H1 (cell line): Measurements from ENCODE around the gene BLOC1S1. TPM values are rescaled to one million over a fixed set of nuclear protein-coding genes. Genes with fewer than 3 reads are reported as not detected.

ENCODE experiments used
- CTCF ChIA-PET: fragments of 300-600 bp; sonication (Branson Sonifier 250); formaldehyde crosslinking; loops from one replicate; lab custom pipeline; 2021; ENCODE audit not compliant: partially characterized antibody; lab: Charles Lee
- POLR2A ChIA-PET: fragments of 300-600 bp; sonication (Branson Sonifier 250); formaldehyde crosslinking; loops from one replicate; lab custom pipeline; 2021; ENCODE audit warnings: inconsistent platforms; ENCODE audit not compliant: partially characterized antibody; lab: Charles Lee
- DNase-seq, 2 experiments: peaks; one replicate each; pipeline versions ENCODE4 v3.0.0 to v3.0.0-alpha.2; 2010 to 2022; ENCODE audit warnings: low spot score in 2 of 2, low read depth in 1 of 2, mixed read lengths in 1 of 2
- FAIRE-seq: peaks from 2 replicates; lab custom pipeline; 2011; peaks lifted over from hg19 to GRCh38; lab: Jason Lieb, UNC
- H2AFZ ChIP-seq: 2 replicates; pipeline ENCODE4 v1.8.1; 2012; ENCODE audit warnings: low read length, inconsistent platforms
- H2AK5ac ChIP-seq: 2 replicates; pipeline ENCODE4 v1.6.1; 2013; ENCODE audit warnings: low read depth, low read length
- H2BK120ac ChIP-seq: replicated peaks from 2 replicates; pipeline ENCODE3; 2013; ENCODE audit warnings: low read depth, low read length, inconsistent platforms
- H2BK12ac ChIP-seq: 2 replicates; pipeline ENCODE4 v1.6.1; 2013; ENCODE audit warnings: low read depth, low read length
- H2BK15ac ChIP-seq: 2 replicates; pipeline ENCODE4 v1.6.1; 2013; ENCODE audit warnings: low read length
- H2BK20ac ChIP-seq: 2 replicates; pipeline ENCODE4 v1.6.1; 2013; ENCODE audit warnings: low read length
- H2BK5ac ChIP-seq: 2 replicates; pipeline ENCODE4 v1.6.1; 2013; ENCODE audit warnings: low read depth, low read length
- H3K14ac ChIP-seq: 2 replicates; pipeline ENCODE4 v1.6.1; 2013; ENCODE audit warnings: inconsistent platforms; ENCODE audit not compliant: insufficient read length
- H3K18ac ChIP-seq: 2 replicates; pipeline ENCODE4 v1.6.1; 2013; ENCODE audit warnings: low read length; ENCODE audit errors: extremely low read depth
- H3K23ac ChIP-seq: 2 replicates; pipeline ENCODE4 v1.6.1; 2013; ENCODE audit warnings: inconsistent platforms; ENCODE audit not compliant: insufficient read length
- H3K23me2 ChIP-seq: 2 replicates; pipeline ENCODE4 v1.6.1; 2013; ENCODE audit warnings: low read depth, low read length
- H3K27ac ChIP-seq: 2 replicates; pipeline ENCODE4 v1.6.1; 2011; ENCODE audit warnings: low read depth, low read length, inconsistent platforms
- H3K27me3 ChIP-seq, 4 experiments: replicated peaks in 1 of 4; 1 replicate in 1 of 4; 2 replicates in 3 of 4; pipeline versions ENCODE4 v1.6.1 to v1.8.1; 2011 to 2013; ENCODE audit warnings: low read length in 3 of 4, mild to moderate bottlenecking in 3 of 4, inconsistent platforms in 2 of 4, mixed read lengths in 2 of 4, moderate library complexity in 1 of 4; ENCODE audit not compliant: control insufficient read depth in 3 of 4, insufficient read depth in 3 of 4; ENCODE audit errors: extremely low read depth in 1 of 4
- H3K36me3 ChIP-seq, 4 experiments: 2 replicates each; pipeline versions ENCODE4 v1.6.1 to v1.8.1; 2011 to 2013; ENCODE audit warnings: mild to moderate bottlenecking in 4 of 4, low read length in 3 of 4, moderate library complexity in 2 of 4, control low read depth in 1 of 4, inconsistent platforms in 1 of 4; ENCODE audit not compliant: insufficient read depth in 4 of 4, control insufficient read depth in 2 of 4
- H3K4ac ChIP-seq: replicated peaks from 2 replicates; pipeline ENCODE3; 2013; ENCODE audit warnings: low read length, low read depth, mixed read lengths, inconsistent platforms; ENCODE audit not compliant: insufficient read length
- H3K4me1 ChIP-seq, 4 experiments: replicated peaks in 1 of 4; 1 replicate in 1 of 4; 2 replicates in 3 of 4; pipeline versions ENCODE4 v1.6.1 to v1.8.1; 2011 to 2013; ENCODE audit warnings: low read length in 3 of 4, inconsistent platforms in 2 of 4, mixed read lengths in 1 of 4; ENCODE audit not compliant: insufficient read depth in 4 of 4, control insufficient read depth in 3 of 4
- H3K4me2 ChIP-seq, 2 experiments: 2 replicates each; pipeline versions ENCODE4 v1.6.1 to v1.8.1; 2011 to 2013; ENCODE audit warnings: low read depth in 2 of 2, low read length in 2 of 2, control low read depth in 1 of 2, inconsistent platforms in 1 of 2, mild to moderate bottlenecking in 1 of 2; ENCODE audit not compliant: insufficient read depth in 1 of 2
- H3K4me3 ChIP-seq, 4 experiments: fragments of 200-600, 300-600 bp in 1 of 4; sonication (generic), shearing (Covaris generic), sonication (Bioruptor Twin) in 1 of 4; 2 replicates each; pipeline versions ENCODE4 v1.5.1 to v1.8.1; 2011 to 2016; ENCODE audit warnings: low read length in 4 of 4, low read depth in 3 of 4, control low read depth in 2 of 4, inconsistent platforms in 2 of 4, mild to moderate bottlenecking in 2 of 4, mixed read lengths in 1 of 4, moderate library complexity in 1 of 4; ENCODE audit not compliant: insufficient read depth in 2 of 4; ENCODE audit errors: extremely low read depth in 1 of 4
- H3K56ac ChIP-seq: replicated peaks from 2 replicates; pipeline ENCODE3; 2013; ENCODE audit warnings: low read depth, mild to moderate bottlenecking, mixed read lengths, low read length, inconsistent platforms; ENCODE audit not compliant: insufficient read length
- H3K79me1 ChIP-seq: 2 replicates; pipeline ENCODE4 v1.6.1; 2013; ENCODE audit warnings: low read depth, low read length, control low read depth
- H3K79me2 ChIP-seq, 2 experiments: 2 replicates each; pipeline versions ENCODE4 v1.6.1 to v1.8.1; 2012 to 2013; ENCODE audit warnings: low read length in 2 of 2, mild to moderate bottlenecking in 2 of 2, inconsistent platforms in 1 of 2; ENCODE audit not compliant: insufficient read depth in 2 of 2, control insufficient read depth in 1 of 2
- H3K9ac ChIP-seq, 4 experiments: replicated peaks in 1 of 4; 1 replicate in 1 of 4; 2 replicates in 3 of 4; pipeline versions ENCODE4 v1.6.1 to v1.8.1; 2011 to 2013; ENCODE audit warnings: low read depth in 3 of 4, low read length in 3 of 4, control low read depth in 2 of 4, mild to moderate bottlenecking in 2 of 4, moderate library complexity in 2 of 4, inconsistent platforms in 1 of 4; ENCODE audit errors: extremely low read depth in 1 of 4
- H3K9me3 ChIP-seq, 2 experiments: 2 replicates each; pipeline versions ENCODE4 v1.6.1 to v1.8.1; 2012 to 2013; ENCODE audit warnings: mild to moderate bottlenecking in 2 of 2, moderate library complexity in 2 of 2, control low read depth in 1 of 2, inconsistent platforms in 1 of 2, low read depth in 1 of 2, low read length in 1 of 2, mixed read lengths in 1 of 2; ENCODE audit not compliant: insufficient read depth in 2 of 2
- H4K20me1 ChIP-seq, 2 experiments: replicated peaks in 1 of 2; 2 replicates each; pipeline versions ENCODE3 to v1.8.1; 2011 to 2013; ENCODE audit warnings: inconsistent platforms in 2 of 2, low read length in 2 of 2, mild to moderate bottlenecking in 1 of 2; ENCODE audit not compliant: insufficient read depth in 2 of 2, control insufficient read depth in 1 of 2
- H4K5ac ChIP-seq: 2 replicates; pipeline ENCODE4 v1.6.1; 2013; ENCODE audit warnings: low read length, low read depth, mixed read lengths, inconsistent platforms; ENCODE audit not compliant: insufficient read length
- H4K8ac ChIP-seq: 2 replicates; pipeline ENCODE4 v1.8.0; 2013; ENCODE audit warnings: mild to moderate bottlenecking, moderate library complexity, low read length, inconsistent platforms; ENCODE audit not compliant: insufficient read depth; ENCODE audit errors: extremely low read depth
- H4K91ac ChIP-seq: replicated peaks from 2 replicates; pipeline ENCODE3; 2013; ENCODE audit warnings: low read length, mixed read lengths, inconsistent platforms; ENCODE audit not compliant: insufficient read length
- YY1 ChIP-seq: IDR thresholded peaks from 2 replicates; pipeline ENCODE4 v1.6.1; 2011; ENCODE audit warnings: low read depth, mild to moderate bottlenecking, low read length
- WGBS, 2 experiments: shearing (Covaris generic) in 1 of 2; methylation state at CpG; one replicate each; pipeline versions ENCODE4 v1.1.6 to v1.1.7; 2013 to 2015; ENCODE audit warnings: low lambda C conversion rate in 2 of 2, mixed read lengths in 2 of 2, inconsistent platforms in 1 of 2, low coverage in 1 of 2, missing lambda C conversion rate in 1 of 2; ENCODE audit not compliant: insufficient replicate concordance in 2 of 2, insufficient coverage in 1 of 2, insufficient read length in 1 of 2; ENCODE audit errors: extremely low coverage in 1 of 2, missing lambda C conversion rate in 1 of 2; 5-methylcytosine and 5-hydroxymethylcytosine counted together
- polyA plus RNA-seq, 7 experiments: library from polyadenylated mRNA; depleted of rRNA in 3 of 7; stranded (reverse) in 5 of 7; unstranded in 2 of 7; fragments of >200 nt in 5 of 7; fragments of 200-250 nt in 2 of 7; gene quantifications; 1 replicate in 5 of 7; 2 replicates in 1 of 7; 4 replicates in 1 of 7; pipeline versions ENCODE4 v1.2.1 to v1.2.3, GENCODE V29; 2011 to 2013; ENCODE audit warnings: missing spikeins in 2 of 7, mixed read lengths in 2 of 7
- total RNA-seq: library from RNA; stranded (reverse); fragmentation: NEBNext Ultra II Directional; extraction: Animal tissue kit (Norgen Biotek cat#: 25700); gene quantifications from 2 replicates; pipeline ENCODE4 v1.2.1, GENCODE V29; 2021

The BLOC1S1 gene
- total and polyA plus RNA-seq, 2 of the 8 experiments (the other 6 are each of a cell fraction or from before 2014, with no cell fraction given), result 91.1 to 185 TPM

DNA sequence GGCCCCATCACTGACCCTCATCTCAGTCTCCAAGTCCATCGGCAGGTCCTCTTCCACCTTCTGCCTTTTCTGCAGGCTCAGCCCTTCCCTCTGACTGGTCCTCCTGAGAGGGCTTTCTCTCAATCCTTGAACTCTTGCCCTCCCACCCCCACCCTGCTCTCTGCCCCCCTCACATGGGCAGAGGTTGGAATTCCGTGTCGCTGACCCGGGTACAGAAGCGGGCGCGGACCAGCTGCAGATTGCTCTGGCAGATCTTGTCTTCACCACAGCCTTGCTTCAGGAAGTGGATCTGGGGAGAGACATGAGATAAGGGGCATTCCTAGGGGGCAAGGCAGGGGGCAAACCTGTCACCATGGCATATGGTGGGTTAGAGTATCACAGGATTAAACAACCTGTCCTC is 20.5 kb upstream of the BLOC1S1 start:
- CTCF ChIA-PET, result interaction anchor here (2.1 to 5.9 kb wide), 4 partner anchors 11 to 42 kb away, joined by 8 to 36 read pairs (median 18); partner anchors contain the start of genes ITGA7 and RDH5
- Histone ChIP-seq H2AFZ (no peak overlapping the region), H3K14ac (no peak overlapping the region), H3K56ac (no peak overlapping the region), H2BK20ac (no peak overlapping the region), H2BK15ac (no peak overlapping the region), H2BK12ac (no peak overlapping the region), H3K27me3 (no peaks in the 10 kb centered on the region), H4K8ac (no peak overlapping the region), H3K4me1 (no peaks in the 10 kb centered on the region), H3K23me2 (no peaks in the 10 kb centered on the region), H3K36me3 (peaks cover 7 to 49% (median 15%) of the 10 kb centered on the region in 4 experiments; a peak in 7 of 8 replicates), H3K79me2 (no peaks in the 10 kb centered on the region), H3K79me1 (no peaks in the 10 kb centered on the region; the same call in none of the 2 replicates), H3K18ac (no peak overlapping the region), H4K5ac (no peak overlapping the region), H3K9ac (no peak overlapping the region), H4K91ac (no peak overlapping the region), H3K4ac (no peak overlapping the region), H3K9me3 (no peaks in the 10 kb centered on the region), H3K4me3 (no peak overlapping the region), H2BK120ac (no peak overlapping the region), H3K23ac (no peak overlapping the region), H3K4me2 (no peak overlapping the region), H2AK5ac (no peak overlapping the region), H4K20me1 (peaks cover 0 to 2% of the 10 kb centered on the region in 2 experiments), H3K27ac (no peak overlapping the region), H2BK5ac (no peak overlapping the region)
- no peak for DNase-seq
- 76% methylated on average over 5 of the region's 7 CpGs; no CpG with 5 or more reads in 1 of the 2 experiments for WGBS, 2 experiments
- FAIRE-seq, result no peak
- POLR2A ChIA-PET, result interaction anchor here (1.7 to 1.9 kb wide), 3 partner anchors 9 to 14 kb away, joined by 8 read pairs; partner anchors contain the start of gene ITGA7
- TF ChIP-seq YY1, result no peak
